ENCODE data around the gene GAK. TPM values are rescaled to one million over a fixed set of nuclear protein-coding genes. Genes with fewer than 3 reads are reported as not detected.

GAK gene
- total and polyA plus RNA-seq, 4 donors: 27.4 to 69.7 (median 47.0) TPM

DNA sequence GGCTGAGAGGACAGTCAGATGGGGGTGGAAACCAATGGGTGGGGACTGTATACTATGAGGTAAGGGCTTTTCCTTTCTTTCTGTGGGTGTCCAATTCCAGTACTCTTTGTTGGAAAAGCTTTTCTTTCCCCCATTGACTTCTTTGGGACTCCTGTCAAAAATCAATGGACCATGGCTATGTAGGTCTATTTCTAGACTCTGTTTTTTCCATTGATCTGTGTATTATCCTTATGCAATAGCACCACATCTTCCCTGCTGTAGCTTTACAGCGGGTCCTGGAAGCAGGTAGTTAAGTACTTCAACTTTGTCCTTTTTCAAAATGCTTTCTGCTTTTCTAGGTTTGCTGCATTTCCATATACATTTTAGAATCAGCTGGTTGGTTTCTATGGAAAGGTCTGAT is 94.3 kb downstream of the GAK start:
- TF ChIP-seq, protein P1, sequence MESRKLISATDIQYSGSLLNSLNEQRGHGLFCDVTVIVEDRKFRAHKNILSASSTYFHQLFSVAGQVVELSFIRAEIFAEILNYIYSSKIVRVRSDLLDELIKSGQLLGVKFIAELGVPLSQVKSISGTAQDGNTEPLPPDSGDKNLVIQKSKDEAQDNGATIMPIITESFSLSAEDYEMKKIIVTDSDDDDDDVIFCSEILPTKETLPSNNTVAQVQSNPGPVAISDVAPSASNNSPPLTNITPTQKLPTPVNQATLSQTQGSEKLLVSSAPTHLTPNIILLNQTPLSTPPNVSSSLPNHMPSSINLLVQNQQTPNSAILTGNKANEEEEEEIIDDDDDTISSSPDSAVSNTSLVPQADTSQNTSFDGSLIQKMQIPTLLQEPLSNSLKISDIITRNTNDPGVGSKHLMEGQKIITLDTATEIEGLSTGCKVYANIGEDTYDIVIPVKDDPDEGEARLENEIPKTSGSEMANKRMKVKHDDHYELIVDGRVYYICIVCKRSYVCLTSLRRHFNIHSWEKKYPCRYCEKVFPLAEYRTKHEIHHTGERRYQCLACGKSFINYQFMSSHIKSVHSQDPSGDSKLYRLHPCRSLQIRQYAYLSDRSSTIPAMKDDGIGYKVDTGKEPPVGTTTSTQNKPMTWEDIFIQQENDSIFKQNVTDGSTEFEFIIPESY (IDR thresholded peaks at IDR 0.05): no peak
- TF ChIP-seq RAD21 (IDR thresholded peaks at IDR 0.05): no peak
- no peak for TF ChIP-seq FOXA1 (IDR thresholded peaks at IDR 0.05)
- no peak for TF ChIP-seq FOXA2 (IDR thresholded peaks at IDR 0.05)
- no peak for TF ChIP-seq REST (IDR thresholded peaks at IDR 0.05)
- no peak for TF ChIP-seq HNF4A (conservative IDR thresholded peaks at IDR 0.05)
- no peak for TF ChIP-seq GABPA (IDR thresholded peaks at IDR 0.05 in 1 of 2, conservative IDR thresholded peaks at IDR 0.05 in 1 of 2)
- TF ChIP-seq ATF3 (IDR thresholded peaks at IDR 0.05): no peak
- no peak for TF ChIP-seq NR2F2 (IDR thresholded peaks at IDR 0.05)
- TF ChIP-seq RXRA (IDR thresholded peaks at IDR 0.05): no peak
- TF ChIP-seq HNF4G (IDR thresholded peaks at IDR 0.05): no peak
- TF ChIP-seq MAX (IDR thresholded peaks at IDR 0.05): no peak
- TF ChIP-seq EGR1 (IDR thresholded peaks at IDR 0.05; ENCODE audit: low read depth in 2 of 2): no peak
- no peak for TF ChIP-seq TAF1 (conservative IDR thresholded peaks at IDR 0.05)
- no peak for TF ChIP-seq JUND (IDR thresholded peaks at IDR 0.05)
- TF ChIP-seq YY1 (IDR thresholded peaks at IDR 0.05): no peak
- TF ChIP-seq SP1 (IDR thresholded peaks at IDR 0.05): no peak
- Histone ChIP-seq H3K9me3 (ENCODE audit: control insufficient read depth in 4 of 4, low read length in 3 of 4) (peaks cover 2 to 11% (median 7%) of the 10 kb centered on the region in 4 donors), H3K36me3 (ENCODE audit: control insufficient read depth in 4 of 4, insufficient read depth in 3 of 4, low read depth in 1 of 4, low read length in 3 of 4) (no peaks in the 10 kb centered on the region), H3K4me3 (ENCODE audit: low read depth in 1 of 3, low read length in 3 of 3) (peak overlapping the region in 1 of 3 donors; percentile 18), H3K9ac (ENCODE audit: low read depth in 1 of 2, low read length in 2 of 2) (no peak overlapping the region), H3K27ac (ENCODE audit: low read depth in 1 of 2, low read length in 2 of 2) (no peak overlapping the region), H3K27me3 (ENCODE audit: control insufficient read depth in 4 of 4, insufficient read depth in 4 of 4, low read length in 3 of 4) (no peaks in the 10 kb centered on the region), H3K4me1 (ENCODE audit: control insufficient read depth in 4 of 4, insufficient read depth in 4 of 4, low read length in 3 of 4) (no peaks in the 10 kb centered on the region)
- WGBS: 96% methylated on average over 1 of the region's 1 CpG
- DNase-seq (ENCODE audit: low spot score): no peak

GRCh38 chr4:836750-837301 is 95.3 kb downstream of the GAK start:
- no peaks in the 10 kb centered on the region for H3K4me1 ChIP-seq (ENCODE audit: control insufficient read depth in 4 of 4, insufficient read depth in 4 of 4, low read length in 3 of 4)
- 94% methylated on average over 22 of the region's 22 CpGs for WGBS
- DNase-seq (ENCODE audit: low spot score): no peak
- H3K9me3 ChIP-seq (ENCODE audit: control insufficient read depth in 4 of 4, low read length in 3 of 4): peaks cover 2 to 11% (median 7%) of the 10 kb centered on the region in 4 donors
- H3K9ac ChIP-seq (ENCODE audit: low read depth in 1 of 2, low read length in 2 of 2): no peak overlapping the region
- no peak overlapping the region for H3K4me3 ChIP-seq (ENCODE audit: low read depth in 1 of 3, low read length in 3 of 3)
- H3K36me3 ChIP-seq (ENCODE audit: control insufficient read depth in 4 of 4, insufficient read depth in 3 of 4, low read depth in 1 of 4, low read length in 3 of 4): no peaks in the 10 kb centered on the region
- no peaks in the 10 kb centered on the region for H3K27me3 ChIP-seq (ENCODE audit: control insufficient read depth in 4 of 4, insufficient read depth in 4 of 4, low read length in 3 of 4)
- H3K27ac ChIP-seq (ENCODE audit: low read depth in 1 of 2, low read length in 2 of 2): no peak overlapping the region
- TF ChIP-seq JUND (IDR thresholded peaks at IDR 0.05) (no peak), GABPA (IDR thresholded peaks at IDR 0.05 in 1 of 2, conservative IDR thresholded peaks at IDR 0.05 in 1 of 2) (no peak), ATF3 (IDR thresholded peaks at IDR 0.05) (no peak), EGR1 (IDR thresholded peaks at IDR 0.05; ENCODE audit: low read depth in 2 of 2) (no peak), HNF4G (IDR thresholded peaks at IDR 0.05) (no peak), TAF1 (conservative IDR thresholded peaks at IDR 0.05) (no peak), RAD21 (IDR thresholded peaks at IDR 0.05) (no peak), RXRA (IDR thresholded peaks at IDR 0.05) (no peak), YY1 (IDR thresholded peaks at IDR 0.05) (no peak), NR2F2 (IDR thresholded peaks at IDR 0.05) (no peak), FOXA2 (IDR thresholded peaks at IDR 0.05) (no peak), FOXA1 (IDR thresholded peaks at IDR 0.05) (no peak), HNF4A (conservative IDR thresholded peaks at IDR 0.05) (no peak)
- TF ChIP-seq, protein P2, sequence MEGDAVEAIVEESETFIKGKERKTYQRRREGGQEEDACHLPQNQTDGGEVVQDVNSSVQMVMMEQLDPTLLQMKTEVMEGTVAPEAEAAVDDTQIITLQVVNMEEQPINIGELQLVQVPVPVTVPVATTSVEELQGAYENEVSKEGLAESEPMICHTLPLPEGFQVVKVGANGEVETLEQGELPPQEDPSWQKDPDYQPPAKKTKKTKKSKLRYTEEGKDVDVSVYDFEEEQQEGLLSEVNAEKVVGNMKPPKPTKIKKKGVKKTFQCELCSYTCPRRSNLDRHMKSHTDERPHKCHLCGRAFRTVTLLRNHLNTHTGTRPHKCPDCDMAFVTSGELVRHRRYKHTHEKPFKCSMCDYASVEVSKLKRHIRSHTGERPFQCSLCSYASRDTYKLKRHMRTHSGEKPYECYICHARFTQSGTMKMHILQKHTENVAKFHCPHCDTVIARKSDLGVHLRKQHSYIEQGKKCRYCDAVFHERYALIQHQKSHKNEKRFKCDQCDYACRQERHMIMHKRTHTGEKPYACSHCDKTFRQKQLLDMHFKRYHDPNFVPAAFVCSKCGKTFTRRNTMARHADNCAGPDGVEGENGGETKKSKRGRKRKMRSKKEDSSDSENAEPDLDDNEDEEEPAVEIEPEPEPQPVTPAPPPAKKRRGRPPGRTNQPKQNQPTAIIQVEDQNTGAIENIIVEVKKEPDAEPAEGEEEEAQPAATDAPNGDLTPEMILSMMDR (IDR thresholded peaks at IDR 0.05; ENCODE audit: low read depth, low read length, missing input control): no peak
- TF ChIP-seq, protein P1 (IDR thresholded peaks at IDR 0.05): no peak
